ENCODE measurements around the gene TTR.

Gene TTR

DNA sequence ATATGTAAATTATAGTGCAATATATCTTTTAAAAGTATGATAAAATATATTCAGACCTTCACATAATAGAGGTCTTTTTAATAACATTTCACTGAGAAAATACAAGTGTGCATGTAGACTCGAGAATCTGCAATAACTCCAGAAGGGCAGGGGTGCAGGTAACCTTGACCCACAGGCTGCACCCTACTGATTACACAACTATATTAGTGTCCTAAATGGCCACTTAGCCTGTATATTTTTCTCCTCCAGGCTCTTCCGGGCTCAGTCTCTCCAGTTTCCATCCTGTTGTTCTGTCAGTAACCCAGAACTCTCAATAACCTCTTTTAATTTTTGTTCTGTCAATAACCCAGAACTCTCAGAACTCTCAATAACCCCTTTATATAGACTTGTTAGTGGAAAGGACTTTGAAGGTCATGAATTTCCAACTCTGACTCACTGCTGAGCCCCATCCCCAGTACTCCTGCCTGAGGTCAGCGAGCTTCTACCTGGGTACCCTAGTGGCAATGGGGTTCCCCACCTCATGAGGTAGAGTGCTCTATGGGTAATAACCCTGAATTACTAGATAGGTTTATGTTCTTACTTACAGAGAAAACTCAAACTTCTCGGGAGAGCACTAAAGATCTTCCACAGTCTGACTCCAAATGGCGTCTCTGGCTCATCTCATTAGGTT is 8.4 kb upstream of the TTR start:
- no peaks in the 10 kb centered on the region for H3K36me3 ChIP-seq (ENCODE audit: control insufficient read depth in 1 of 2, insufficient read depth in 2 of 2, low read length in 2 of 2)
- H3K18ac ChIP-seq (ENCODE audit: low read length): no peak overlapping the region
- H3K27me3 ChIP-seq (ENCODE audit: insufficient read depth, low read length): no peaks in the 10 kb centered on the region
- no peak overlapping the region for H3K27ac ChIP-seq (ENCODE audit: low read depth, low read length)
- H3K9ac ChIP-seq (ENCODE audit: low read length): no peak overlapping the region
- no peak overlapping the region for H2BK120ac ChIP-seq (ENCODE audit: insufficient read depth, low read length, poor library complexity)
- H3K23ac ChIP-seq (ENCODE audit: low read length): no peak overlapping the region
- DNase-seq: no peak
- no peaks in the 10 kb centered on the region for H3K79me2 ChIP-seq (ENCODE audit: control insufficient read depth, insufficient read depth, low read length, poor library complexity)
- H3K4me3 ChIP-seq (ENCODE audit: low read depth, low read length): no peak overlapping the region
- H2AK5ac ChIP-seq (ENCODE audit: low read length): no peak overlapping the region
- no peak overlapping the region for H4K8ac ChIP-seq (ENCODE audit: low read depth, low read length)
- WGBS (ENCODE audit: extremely low coverage, insufficient coverage, insufficient read length): no CpG with 5 or more reads among the region's 5 CpGs
- H3K14ac ChIP-seq (ENCODE audit: low read length): no peak overlapping the region
- H3K9me3 ChIP-seq (ENCODE audit: insufficient read depth, low read depth, low read length): no peaks in the 10 kb centered on the region
- no peak overlapping the region for H2AFZ ChIP-seq (ENCODE audit: insufficient read depth, low read length, poor library complexity)
- H4K91ac ChIP-seq (ENCODE audit: low read depth, low read length): no peak overlapping the region
- no peak overlapping the region for H2BK5ac ChIP-seq (ENCODE audit: low read depth, low read length, poor library complexity)
- H3K4me1 ChIP-seq (ENCODE audit: control insufficient read depth in 1 of 2, insufficient read depth in 2 of 2, low read length in 2 of 2): peaks cover 6 to 7% of the 10 kb centered on the region in 2 experiments
- H4K12ac ChIP-seq (ENCODE audit: low read depth, low read length): no peak overlapping the region
- H2BK12ac ChIP-seq (ENCODE audit: low read length): no peak overlapping the region
- H3K79me1 ChIP-seq (ENCODE audit: low read length): peaks cover 4% of the 10 kb centered on the region
- H3K4ac ChIP-seq (ENCODE audit: low read depth, low read length): no peak overlapping the region
- H3K4me2 ChIP-seq (ENCODE audit: low read length): no peak overlapping the region

- Histone ChIP-seq H3K4ac (ENCODE audit: low read depth, low read length) (no peak overlapping the region), H3K79me2 (ENCODE audit: control insufficient read depth, insufficient read depth, low read length, poor library complexity) (no peaks in the 10 kb centered on the region), H4K12ac (ENCODE audit: low read depth, low read length) (no peak overlapping the region), H3K79me1 (ENCODE audit: low read length) (peaks cover 4% of the 10 kb centered on the region), H3K4me3 (ENCODE audit: low read depth, low read length) (no peak overlapping the region), H4K8ac (ENCODE audit: low read depth, low read length) (no peak overlapping the region), H4K91ac (ENCODE audit: low read depth, low read length) (peak overlapping the region; percentile 88), H3K4me2 (ENCODE audit: low read length) (no peak overlapping the region), H3K9ac (ENCODE audit: low read length) (no peak overlapping the region), H3K36me3 (ENCODE audit: control insufficient read depth in 1 of 2, insufficient read depth in 2 of 2, low read length in 2 of 2) (no peaks in the 10 kb centered on the region), H3K14ac (ENCODE audit: low read length) (no peak overlapping the region), H3K23ac (ENCODE audit: low read length) (no peak overlapping the region), H2BK12ac (ENCODE audit: low read length) (no peak overlapping the region), H2BK5ac (ENCODE audit: low read depth, low read length, poor library complexity) (peak overlapping the region; percentile 34), H3K9me3 (ENCODE audit: insufficient read depth, low read depth, low read length) (no peaks in the 10 kb centered on the region), H3K27me3 (ENCODE audit: insufficient read depth, low read length) (no peaks in the 10 kb centered on the region), H3K18ac (ENCODE audit: low read length) (no peak overlapping the region), H3K27ac (ENCODE audit: low read depth, low read length) (no peak overlapping the region), H2AFZ (ENCODE audit: insufficient read depth, low read length, poor library complexity) (no peak overlapping the region), H3K4me1 (ENCODE audit: control insufficient read depth in 1 of 2, insufficient read depth in 2 of 2, low read length in 2 of 2) (peaks cover 6 to 7% of the 10 kb centered on the region in 2 experiments), H2BK120ac (ENCODE audit: insufficient read depth, low read length, poor library complexity) (peak overlapping the region; percentile 64), H2AK5ac (ENCODE audit: low read length) (peak overlapping the region; percentile 90)
- WGBS (ENCODE audit: extremely low coverage, insufficient coverage, insufficient read length): no CpG with 5 or more reads among the region's 5 CpGs
- no peak for DNase-seq
Measured at GRCh38 chr18:31585991-31586390, 5.7 kb upstream of the TTR start.

- Histone ChIP-seq H2BK12ac (ENCODE audit: low read length) (no peak overlapping the region), H4K12ac (ENCODE audit: low read depth, low read length) (no peak overlapping the region), H3K36me3 (ENCODE audit: control insufficient read depth in 1 of 2, insufficient read depth in 2 of 2, low read length in 2 of 2) (no peaks in the 10 kb centered on the region), H2BK120ac (ENCODE audit: insufficient read depth, low read length, poor library complexity) (peak overlapping the region; percentile 64), H3K9me3 (ENCODE audit: insufficient read depth, low read depth, low read length) (no peaks in the 10 kb centered on the region), H3K79me1 (ENCODE audit: low read length) (peaks cover 4% of the 10 kb centered on the region), H3K27me3 (ENCODE audit: insufficient read depth, low read length) (no peaks in the 10 kb centered on the region), H3K18ac (ENCODE audit: low read length) (no peak overlapping the region), H3K4ac (ENCODE audit: low read depth, low read length) (no peak overlapping the region), H2AFZ (ENCODE audit: insufficient read depth, low read length, poor library complexity) (no peak overlapping the region), H3K14ac (ENCODE audit: low read length) (no peak overlapping the region), H2BK5ac (ENCODE audit: low read depth, low read length, poor library complexity) (peak overlapping the region; percentile 34), H3K27ac (ENCODE audit: low read depth, low read length) (peak overlapping the region; percentile 43), H3K4me2 (ENCODE audit: low read length) (no peak overlapping the region), H2AK5ac (ENCODE audit: low read length) (no peak overlapping the region), H4K8ac (ENCODE audit: low read depth, low read length) (no peak overlapping the region), H3K23ac (ENCODE audit: low read length) (no peak overlapping the region), H3K4me3 (ENCODE audit: low read depth, low read length) (no peak overlapping the region), H3K79me2 (ENCODE audit: control insufficient read depth, insufficient read depth, low read length, poor library complexity) (no peaks in the 10 kb centered on the region), H3K9ac (ENCODE audit: low read length) (no peak overlapping the region), H3K4me1 (ENCODE audit: control insufficient read depth in 1 of 2, insufficient read depth in 2 of 2, low read length in 2 of 2) (peaks cover 3% of the 10 kb centered on the region in 2 experiments), H4K91ac (ENCODE audit: low read depth, low read length) (peak overlapping the region; percentile 88)
- no CpG with 5 or more reads among the region's 5 CpGs for WGBS (ENCODE audit: extremely low coverage, insufficient coverage, insufficient read length)
- peak; percentile 58 to 78 for DNase-seq
Measured at GRCh38 chr18:31586616-31587015, 5.1 kb upstream of the TTR start.

- Histone ChIP-seq H3K23ac (ENCODE audit: low read length) (no peak overlapping the region), H3K9me3 (ENCODE audit: insufficient read depth, low read depth, low read length) (no peaks in the 10 kb centered on the region), H4K91ac (ENCODE audit: low read depth, low read length) (no peak overlapping the region), H2BK12ac (ENCODE audit: low read length) (no peak overlapping the region), H4K12ac (ENCODE audit: low read depth, low read length) (peak overlapping the region; percentile 65), H2BK5ac (ENCODE audit: low read depth, low read length, poor library complexity) (no peak overlapping the region), H3K4me2 (ENCODE audit: low read length) (no peak overlapping the region), H2AFZ (ENCODE audit: insufficient read depth, low read length, poor library complexity) (no peak overlapping the region), H3K79me2 (ENCODE audit: control insufficient read depth, insufficient read depth, low read length, poor library complexity) (no peaks in the 10 kb centered on the region), H3K9ac (ENCODE audit: low read length) (no peak overlapping the region), H2AK5ac (ENCODE audit: low read length) (no peak overlapping the region), H3K4ac (ENCODE audit: low read depth, low read length) (no peak overlapping the region), H4K8ac (ENCODE audit: low read depth, low read length) (no peak overlapping the region), H3K27ac (ENCODE audit: low read depth, low read length) (no peak overlapping the region), H3K79me1 (ENCODE audit: low read length) (peaks cover 4% of the 10 kb centered on the region), H3K36me3 (ENCODE audit: control insufficient read depth in 1 of 2, insufficient read depth in 2 of 2, low read length in 2 of 2) (no peaks in the 10 kb centered on the region), H3K4me3 (ENCODE audit: low read depth, low read length) (no peak overlapping the region), H3K27me3 (ENCODE audit: insufficient read depth, low read length) (no peaks in the 10 kb centered on the region), H2BK120ac (ENCODE audit: insufficient read depth, low read length, poor library complexity) (no peak overlapping the region), H3K4me1 (ENCODE audit: control insufficient read depth in 1 of 2, insufficient read depth in 2 of 2, low read length in 2 of 2) (peaks cover 2 to 3% of the 10 kb centered on the region in 2 experiments), H3K14ac (ENCODE audit: low read length) (no peak overlapping the region), H3K18ac (ENCODE audit: low read length) (no peak overlapping the region)
- peak in 1 of 2 donors; percentile 81 for DNase-seq
- no CpG with 5 or more reads among the region's 4 CpGs for WGBS (ENCODE audit: extremely low coverage, insufficient coverage, insufficient read length)
Measured at GRCh38 chr18:31587529-31587928, 4.1 kb upstream of the TTR start.
